ENCODE results near the gene SLC38A4. TPM values are rescaled to one million over a fixed set of nuclear protein-coding genes. Genes with fewer than 3 reads are reported as not detected.

SLC38A4 gene
- total and polyA plus RNA-seq, 2 donors (not counting 1 experiment from before 2014, with no cell fraction given): 5.5 to 6.1 TPM

GRCh38 chr12:46832130-46832704, 6.4 kb upstream of the SLC38A4 start:
- no peaks in the 10 kb centered on the region for H3K79me2 ChIP-seq (ENCODE audit: control insufficient read depth, insufficient read depth, low read length)
- no peaks in the 10 kb centered on the region for H3K36me3 ChIP-seq (ENCODE audit: control insufficient read depth, insufficient read depth, low read length)
- H2AFZ ChIP-seq (ENCODE audit: low read length): no peak overlapping the region
- peak overlapping the region in 2 of 4 experiments; percentile 49 to 54 for H3K4me3 ChIP-seq (replicated peaks in 1 of 4; ENCODE audit: control extremely low read depth in 1 of 4, insufficient read depth in 1 of 4, low read depth in 3 of 4, low read length in 4 of 4)
- H3K27ac ChIP-seq (ENCODE audit: insufficient read depth, low read length): no peak overlapping the region
- DNase-seq (ENCODE audit: low read depth in 2 of 2): no peak
- H4K20me1 ChIP-seq (ENCODE audit: control insufficient read depth, extremely low read depth, insufficient read depth, low read length): no peaks in the 10 kb centered on the region
- no peak for TF ChIP-seq CTCF (conservative IDR thresholded peaks at IDR 0.05 in 1 of 2, IDR thresholded peaks at IDR 0.05 in 1 of 2; ENCODE audit: low read depth in 1 of 2, low read length in 2 of 2)
- no peak for TF ChIP-seq EZH2 (IDR thresholded peaks at IDR 0.05; ENCODE audit: low read length, missing control alignments)
- H3K4me2 ChIP-seq (ENCODE audit: extremely low read depth, insufficient read depth, low read length): peak overlapping the region; percentile 91
- no peak overlapping the region for H3K9ac ChIP-seq (ENCODE audit: insufficient read depth, low read length)
- H3K9me3 ChIP-seq (ENCODE audit: control insufficient read depth, insufficient read depth, low read depth, low read length): no peaks in the 10 kb centered on the region
- peaks cover 19% of the 10 kb centered on the region for H3K27me3 ChIP-seq (ENCODE audit: control insufficient read depth, insufficient read depth, low read length)
- H3K4me1 ChIP-seq (ENCODE audit: control insufficient read depth, extremely low read depth, insufficient read depth, low read length): peaks cover 2% of the 10 kb centered on the region

- Histone ChIP-seq H3K36me3 (ENCODE audit: control insufficient read depth, insufficient read depth, low read length) (no peaks in the 10 kb centered on the region), H3K9me3 (ENCODE audit: control insufficient read depth, insufficient read depth, low read depth, low read length) (no peaks in the 10 kb centered on the region), H4K20me1 (ENCODE audit: control insufficient read depth, extremely low read depth, insufficient read depth, low read length) (no peaks in the 10 kb centered on the region), H3K9ac (ENCODE audit: insufficient read depth, low read length) (peak overlapping the region; percentile 20), H3K4me3 (replicated peaks in 1 of 4; ENCODE audit: control extremely low read depth in 1 of 4, insufficient read depth in 1 of 4, low read depth in 3 of 4, low read length in 4 of 4) (peak overlapping the region; percentile 43 to 54 (median 52)), H3K4me1 (ENCODE audit: control insufficient read depth, extremely low read depth, insufficient read depth, low read length) (peaks cover 2% of the 10 kb centered on the region), H3K4me2 (ENCODE audit: extremely low read depth, insufficient read depth, low read length) (peak overlapping the region; percentile 91), H3K27ac (ENCODE audit: insufficient read depth, low read length) (no peak overlapping the region), H3K27me3 (ENCODE audit: control insufficient read depth, insufficient read depth, low read length) (peaks cover 19% of the 10 kb centered on the region), H3K79me2 (ENCODE audit: control insufficient read depth, insufficient read depth, low read length) (no peaks in the 10 kb centered on the region), H2AFZ (ENCODE audit: low read length) (peak overlapping the region; percentile 46)
- TF ChIP-seq EZH2 (IDR thresholded peaks at IDR 0.05; ENCODE audit: low read length, missing control alignments) (no peak), CTCF (conservative IDR thresholded peaks at IDR 0.05 in 1 of 2, IDR thresholded peaks at IDR 0.05 in 1 of 2; ENCODE audit: low read depth in 1 of 2, low read length in 2 of 2) (no peak)
- DNase-seq (ENCODE audit: low read depth in 2 of 2): peak; percentile 7 to 24
These were observed 5.7 kb upstream of the SLC38A4 start for GRCh38 chr12:46831335-46832129.

GRCh38 chr12:46830731-46831334, 5.0 kb upstream of the SLC38A4 start:
- Histone ChIP-seq H3K4me2 (ENCODE audit: extremely low read depth, insufficient read depth, low read length) (peak overlapping the region; percentile 91), H3K4me1 (ENCODE audit: control insufficient read depth, extremely low read depth, insufficient read depth, low read length) (peaks cover 2% of the 10 kb centered on the region), H3K9ac (ENCODE audit: insufficient read depth, low read length) (no peak overlapping the region), H3K4me3 (replicated peaks in 1 of 4; ENCODE audit: control extremely low read depth in 1 of 4, insufficient read depth in 1 of 4, low read depth in 3 of 4, low read length in 4 of 4) (peak overlapping the region; percentile 43 to 54 (median 52)), H4K20me1 (ENCODE audit: control insufficient read depth, extremely low read depth, insufficient read depth, low read length) (no peaks in the 10 kb centered on the region), H3K27me3 (ENCODE audit: control insufficient read depth, insufficient read depth, low read length) (peaks cover 19% of the 10 kb centered on the region), H3K79me2 (ENCODE audit: control insufficient read depth, insufficient read depth, low read length) (no peaks in the 10 kb centered on the region), H2AFZ (ENCODE audit: low read length) (peak overlapping the region; percentile 46), H3K9me3 (ENCODE audit: control insufficient read depth, insufficient read depth, low read depth, low read length) (no peaks in the 10 kb centered on the region), H3K36me3 (ENCODE audit: control insufficient read depth, insufficient read depth, low read length) (no peaks in the 10 kb centered on the region), H3K27ac (ENCODE audit: insufficient read depth, low read length) (no peak overlapping the region)
- DNase-seq (ENCODE audit: low read depth in 2 of 2): peak; percentile 10 to 31
- peak; percentile 21 for TF ChIP-seq EZH2 (IDR thresholded peaks at IDR 0.05; ENCODE audit: low read length, missing control alignments)
- no peak for TF ChIP-seq CTCF (conservative IDR thresholded peaks at IDR 0.05 in 1 of 2, IDR thresholded peaks at IDR 0.05 in 1 of 2; ENCODE audit: low read depth in 1 of 2, low read length in 2 of 2)
